HCT116 (cell line): Measurements from ENCODE around the gene ACSS2.
A peak's percentile ranks its signal among the peaks of the same experiment; 100 is the strongest.

Source experiments
- CTCF ChIP-seq, 3 experiments: fragments of 200-600 bp in 1 of 3; sonication (generic) in 1 of 3; IDR thresholded peaks in 2 of 3; conservative IDR thresholded peaks in 1 of 3; 2 replicates each; pipeline ENCODE4 v1.5.1; 2012 to 2017; ENCODE audit warnings: low read depth in 2 of 3, low read length in 2 of 3, antibody characterized with exemption in 1 of 3, borderline replicate concordance in 1 of 3, control low read depth in 1 of 3, mild to moderate bottlenecking in 1 of 3, mixed read lengths in 1 of 3, mixed run types in 1 of 3, moderate library complexity in 1 of 3; ENCODE audit not compliant: insufficient read depth in 1 of 3
- EZH2 ChIP-seq: fragments of 200-600 bp; sonication (generic); IDR thresholded peaks from 2 replicates; pipeline ENCODE4 v1.6.1; 2017; ENCODE audit warnings: antibody characterized with exemption, mixed run types
- EZH2phosphoT487 ChIP-seq: fragments of 200-600 bp; IDR thresholded peaks from 2 replicates; pipeline ENCODE4 v1.6.1; 2018; ENCODE audit warnings: antibody characterized with exemption, borderline replicate concordance
- MAX ChIP-seq: IDR thresholded peaks from 2 replicates; pipeline ENCODE4 v1.6.1; 2012
- POLR2A ChIP-seq: IDR thresholded peaks from 2 replicates; pipeline ENCODE4 v1.7.0; 2011; ENCODE audit warnings: borderline replicate concordance; ENCODE audit not compliant: insufficient read depth, insufficient read length; ENCODE audit errors: extremely low read depth
- POLR2AphosphoS5 ChIP-seq: IDR thresholded peaks from 2 replicates; pipeline ENCODE4 v1.6.1; 2011; ENCODE audit warnings: mild to moderate bottlenecking, low read depth, low read length, moderate library complexity
- REST ChIP-seq: IDR thresholded peaks from 2 replicates; pipeline ENCODE4 v1.6.1; 2012; ENCODE audit warnings: low read depth
- SIN3A ChIP-seq: IDR thresholded peaks from 2 replicates; pipeline ENCODE4 v1.6.1; 2012; ENCODE audit warnings: low read depth
- SRF ChIP-seq: IDR thresholded peaks from 2 replicates; pipeline ENCODE4 v1.6.1; 2012; ENCODE audit warnings: low read depth
- TCF7L2 ChIP-seq: IDR thresholded peaks from 2 replicates; pipeline ENCODE4 v1.7.0; 2011; ENCODE audit warnings: borderline replicate concordance, inconsistent platforms; ENCODE audit not compliant: insufficient read depth, insufficient read length; ENCODE audit errors: extremely low read depth
- YY1 ChIP-seq: IDR thresholded peaks from 2 replicates; pipeline ENCODE4 v1.6.1; 2011; ENCODE audit warnings: low read length, low read depth, moderate library complexity, mild to moderate bottlenecking; ENCODE audit not compliant: insufficient replicate concordance; ENCODE audit errors: extremely low read depth
- ZNF274 ChIP-seq: fragments of 200-500 bp; sonication (Bioruptor generic); IDR thresholded peaks from 2 replicates; pipeline ENCODE4 v1.6.1; 2014; ENCODE audit warnings: mild to moderate bottlenecking, low read depth, low read length, inconsistent platforms

- no peak for TF ChIP-seq POLR2A
- TF ChIP-seq CTCF (IDR thresholded peaks at IDR 0.05 in 2 of 3, conservative IDR thresholded peaks at IDR 0.05 in 1 of 3; ENCODE audit: borderline replicate concordance in 1 of 3, insufficient read depth in 1 of 3, low read depth in 2 of 3, low read length in 2 of 3): peak; percentile 8 to 55 (median 55); a peak in 3 of 6 replicates
- no peak for TF ChIP-seq ZNF274
- TF ChIP-seq EZH2: no peak
- no peak for TF ChIP-seq SRF
- no peak for TF ChIP-seq MAX
- no peak for TF ChIP-seq EZH2phosphoT487
- TF ChIP-seq TCF7L2: no peak
- no peak for TF ChIP-seq SIN3A
- TF ChIP-seq REST: no peak
- no peak for TF ChIP-seq YY1
- no peak for TF ChIP-seq POLR2AphosphoS5
These were observed 41.9 kb upstream of the ACSS2 start for GRCh38 chr20:34834459-34834893.
